Coronary artery (tissue), 2 donors: ENCODE data around the gene PRDM4.
"Not testable (repeated sequence)": the region's sequence is repeated elsewhere in the genome, so short reads cannot be mapped to it uniquely, and the experiment has no call there.

Source experiments
- DNase-seq: peaks from one replicate; pipeline ENCODE4 v3.0.0-alpha.2; 2017; ENCODE audit warnings: low spot score
- H3K27ac ChIP-seq, 2 donors: fragments of 200-600 bp; sonication (generic); one replicate each; pipeline ENCODE4 v1.5.1; 2016 to 2019
- H3K4me3 ChIP-seq: fragments of 200-600 bp; sonication (generic); 2 replicates; pipeline ENCODE4 v1.5.1; 2016; ENCODE audit warnings: mild to moderate bottlenecking, moderate library complexity
- TF ChIP-seq, protein P1 (sequence below): fragments of 200-600 bp; sonication (generic); IDR thresholded peaks from one replicate; pipeline ENCODE4 v1.5.1; 2019; ENCODE audit warnings: antibody characterized with exemption

PRDM4 gene

DNA sequence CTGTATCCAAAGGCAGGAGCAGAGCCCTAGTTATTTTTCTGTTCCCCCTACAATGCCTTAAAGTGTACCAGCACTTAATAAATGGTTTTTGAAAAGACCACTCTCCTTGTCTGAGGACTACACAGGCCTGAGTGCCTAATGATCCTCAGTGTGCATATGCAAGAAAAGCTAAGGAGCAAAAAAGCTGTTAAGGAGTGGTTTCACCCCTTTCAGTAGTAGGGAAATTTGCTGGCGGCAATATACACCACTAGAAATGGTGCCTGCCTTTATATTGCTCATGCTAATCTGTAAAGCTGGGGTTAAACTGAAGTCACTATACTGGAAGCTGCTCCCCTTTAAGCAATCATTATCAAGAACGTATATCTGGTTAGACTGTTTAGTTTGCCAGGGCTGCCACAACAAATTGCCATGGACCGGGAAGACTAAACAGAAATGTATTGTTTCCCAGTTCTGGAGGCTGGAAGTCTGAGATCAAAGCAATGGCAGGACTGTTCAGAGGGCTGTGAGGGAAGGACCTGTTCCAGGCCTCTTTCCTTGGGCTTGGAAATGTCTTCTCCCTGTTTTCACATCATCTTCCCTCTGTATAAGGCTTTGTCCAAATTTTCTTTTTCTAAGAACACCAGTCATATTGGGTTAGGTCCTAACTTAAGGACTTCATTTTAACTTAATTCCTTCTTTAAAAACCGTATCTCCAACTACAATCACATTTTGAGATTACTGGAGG, 30.2 kb downstream of the PRDM4 start:
- Histone ChIP-seq H3K27ac (no peak overlapping the region), H3K4me3 (no peak overlapping the region)
- DNase-seq, result no peak
- TF ChIP-seq, protein P1, sequence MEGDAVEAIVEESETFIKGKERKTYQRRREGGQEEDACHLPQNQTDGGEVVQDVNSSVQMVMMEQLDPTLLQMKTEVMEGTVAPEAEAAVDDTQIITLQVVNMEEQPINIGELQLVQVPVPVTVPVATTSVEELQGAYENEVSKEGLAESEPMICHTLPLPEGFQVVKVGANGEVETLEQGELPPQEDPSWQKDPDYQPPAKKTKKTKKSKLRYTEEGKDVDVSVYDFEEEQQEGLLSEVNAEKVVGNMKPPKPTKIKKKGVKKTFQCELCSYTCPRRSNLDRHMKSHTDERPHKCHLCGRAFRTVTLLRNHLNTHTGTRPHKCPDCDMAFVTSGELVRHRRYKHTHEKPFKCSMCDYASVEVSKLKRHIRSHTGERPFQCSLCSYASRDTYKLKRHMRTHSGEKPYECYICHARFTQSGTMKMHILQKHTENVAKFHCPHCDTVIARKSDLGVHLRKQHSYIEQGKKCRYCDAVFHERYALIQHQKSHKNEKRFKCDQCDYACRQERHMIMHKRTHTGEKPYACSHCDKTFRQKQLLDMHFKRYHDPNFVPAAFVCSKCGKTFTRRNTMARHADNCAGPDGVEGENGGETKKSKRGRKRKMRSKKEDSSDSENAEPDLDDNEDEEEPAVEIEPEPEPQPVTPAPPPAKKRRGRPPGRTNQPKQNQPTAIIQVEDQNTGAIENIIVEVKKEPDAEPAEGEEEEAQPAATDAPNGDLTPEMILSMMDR, result no peak

DNA sequence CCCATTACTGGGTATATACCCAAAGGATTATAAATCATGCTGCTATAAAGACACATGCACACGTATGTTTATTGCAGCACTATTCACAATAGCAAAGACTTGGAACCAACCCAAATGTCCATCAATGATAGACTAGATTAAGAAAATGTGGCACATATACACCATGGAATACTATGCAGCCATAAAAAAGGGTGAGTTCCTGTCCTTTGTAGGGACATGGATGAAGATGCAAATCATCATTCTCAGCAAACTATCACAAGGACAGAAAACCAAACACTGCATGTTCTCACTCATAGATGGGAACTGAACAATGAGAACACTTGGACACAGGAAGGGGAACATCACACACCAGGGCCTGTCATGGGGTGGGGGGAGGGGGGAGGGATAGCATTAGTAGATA, 33.2 kb downstream of the PRDM4 start:
- not testable (repeated sequence) for DNase-seq, H3K27ac ChIP-seq, H3K4me3 ChIP-seq

DNA sequence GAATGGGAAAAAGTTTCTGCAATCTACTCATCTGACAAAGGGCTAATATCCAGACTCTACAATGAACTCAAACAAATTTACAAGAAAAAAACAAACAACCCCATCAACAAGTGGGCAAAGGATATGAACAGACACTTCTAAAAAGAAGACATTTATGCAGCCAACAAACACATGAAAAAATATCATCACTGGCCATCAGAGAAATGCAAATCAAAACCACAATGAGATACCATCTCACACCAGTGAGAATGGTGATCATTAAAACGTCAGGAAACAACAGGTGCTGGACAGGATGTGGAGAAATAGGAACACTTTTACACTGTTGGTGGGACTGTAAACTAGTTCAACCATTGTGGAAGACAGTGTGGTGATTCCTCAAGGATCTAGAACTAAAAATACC, 33.6 kb downstream of the PRDM4 start:
- DNase-seq, result not testable (repeated sequence)

DNA sequence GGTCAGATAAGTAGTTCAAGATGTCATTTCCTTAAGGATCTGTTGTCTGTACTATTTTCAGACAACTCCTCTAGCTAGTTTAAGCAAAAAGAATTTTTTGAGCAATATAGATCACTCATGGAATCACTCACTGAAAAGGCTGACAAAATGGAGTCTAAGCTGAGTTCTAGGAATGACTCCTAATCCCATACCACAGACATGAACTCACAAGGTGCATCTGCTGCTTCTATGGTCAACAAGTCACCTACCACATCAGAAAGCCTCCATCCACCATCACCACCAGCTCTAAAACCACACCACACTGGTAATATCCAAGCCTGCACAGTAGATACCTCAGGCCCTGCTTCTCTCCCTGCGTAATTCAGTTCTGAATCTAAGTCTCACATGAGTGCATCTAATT, 42.3 kb downstream of the PRDM4 start:
- H3K4me3 ChIP-seq, result no peak overlapping the region
- no peak for DNase-seq
- TF ChIP-seq, protein P1, result no peak
- no peak overlapping the region for H3K27ac ChIP-seq

More for the DNA sequence above, 33.6 kb downstream of the PRDM4 start:
- H3K4me3 ChIP-seq, H3K27ac ChIP-seq: not testable (repeated sequence)

DNA sequence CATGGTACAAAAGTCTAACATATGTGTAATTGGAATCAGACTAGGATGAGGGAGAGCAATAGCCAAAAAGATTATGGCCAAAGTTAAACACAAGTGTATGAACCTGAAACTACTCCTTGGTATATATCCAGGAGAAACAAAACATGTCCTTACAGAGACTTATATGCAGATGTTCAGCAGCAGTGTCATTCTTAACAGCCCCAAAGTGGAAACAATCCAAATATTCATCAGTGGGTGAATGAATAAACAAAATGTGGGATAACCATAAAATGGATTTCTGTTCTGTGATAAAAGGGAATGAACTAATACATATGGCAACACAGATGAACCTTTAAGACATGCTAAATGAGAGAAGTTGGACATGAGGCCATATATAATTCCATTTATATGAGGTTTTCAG, 45.2 kb downstream of the PRDM4 start:
- H3K4me3 ChIP-seq, result no peak overlapping the region
- no peak for DNase-seq

DNA sequence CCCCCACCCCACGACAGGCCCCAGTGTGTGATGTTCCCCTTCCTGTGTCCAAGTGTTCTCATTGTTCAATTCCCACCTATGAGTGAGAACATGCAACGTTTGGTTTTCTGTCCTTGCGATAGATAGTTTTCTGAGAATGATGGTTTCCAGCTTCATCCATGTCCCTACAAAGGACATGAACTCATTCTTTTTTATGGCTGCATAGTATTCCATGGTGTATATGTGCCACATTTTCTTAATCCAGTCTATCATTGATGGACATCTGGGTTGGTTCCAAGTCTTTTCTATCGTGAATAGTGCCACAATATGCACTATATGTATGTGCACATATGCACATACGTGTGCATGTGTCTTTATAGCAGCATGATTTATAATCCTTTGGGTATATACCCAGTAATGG, 55.4 kb downstream of the PRDM4 start:
- H3K27ac ChIP-seq, result not testable (repeated sequence)

More for the DNA sequence above, 45.2 kb downstream of the PRDM4 start:
- TF ChIP-seq, protein P1, result no peak
- H3K27ac ChIP-seq, result no peak overlapping the region

DNA sequence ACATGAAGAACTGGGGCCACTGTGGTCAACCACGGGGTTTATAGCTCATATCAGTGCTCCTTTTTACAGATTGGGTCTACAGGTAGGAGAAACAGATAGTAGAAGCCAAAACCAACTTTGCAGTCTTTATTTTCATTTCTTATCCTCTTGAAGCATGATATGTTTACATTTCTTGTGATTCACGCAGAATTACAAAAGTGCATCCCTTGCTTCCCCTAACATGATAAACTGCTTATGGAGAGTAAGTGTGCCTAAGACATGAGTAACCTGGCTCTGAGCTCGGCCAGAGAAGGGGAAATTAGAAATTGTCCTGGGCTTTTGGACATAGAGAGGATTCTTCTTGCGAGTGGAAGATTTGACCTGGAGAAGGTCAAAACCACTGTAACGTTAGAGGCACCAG, 56.9 kb downstream of the PRDM4 start:
- TF ChIP-seq, protein P1, result no peak
- Histone ChIP-seq H3K27ac (no peak overlapping the region), H3K4me3 (no peak overlapping the region)
- no peak for DNase-seq

More for the DNA sequence above, 55.4 kb downstream of the PRDM4 start:
- DNase-seq, H3K4me3 ChIP-seq: not testable (repeated sequence)

DNA sequence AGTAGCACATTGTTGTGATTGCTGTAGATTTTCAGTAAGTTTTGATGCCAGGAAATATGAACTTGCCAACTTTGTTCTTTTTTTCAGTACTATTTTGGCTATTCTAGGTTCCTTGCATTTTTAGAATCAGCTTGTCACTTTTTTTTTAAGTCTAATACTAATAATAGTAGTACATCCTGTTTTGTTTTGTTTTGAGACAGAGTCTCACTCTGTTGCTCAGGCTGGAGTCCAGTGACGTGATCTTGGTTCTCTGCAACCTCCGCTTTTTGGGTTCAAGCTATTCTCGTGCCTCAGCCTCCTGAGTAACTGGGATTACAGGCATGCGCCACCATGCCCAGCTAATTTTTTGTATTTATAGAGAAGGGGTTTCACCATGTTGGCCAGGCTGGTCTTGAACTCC, 58.8 kb downstream of the PRDM4 start:
- H3K4me3 ChIP-seq, result no peak overlapping the region
- no peak for DNase-seq
- TF ChIP-seq, protein P1, result no peak
- peak overlapping the region in 1 of 2 donors; percentile 41 for H3K27ac ChIP-seq

DNA sequence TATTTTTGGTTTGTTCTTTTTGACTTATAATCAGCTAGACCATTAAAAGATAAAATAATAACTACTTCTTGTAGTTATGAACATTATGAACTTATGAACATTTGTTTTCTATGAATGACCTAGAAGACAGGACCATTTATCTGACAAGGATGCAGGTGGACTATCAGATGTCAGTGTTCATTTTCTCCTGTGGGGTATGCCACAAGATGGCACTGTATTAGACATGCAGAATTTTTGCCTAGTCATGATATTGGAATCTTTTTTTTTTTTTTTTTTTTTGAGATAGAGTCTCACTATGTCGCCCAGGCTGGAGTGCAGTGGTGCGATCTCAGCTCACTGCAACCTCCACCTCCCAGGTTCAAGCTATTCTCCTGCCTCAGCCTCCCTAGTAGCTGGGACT, 65.2 kb downstream of the PRDM4 start:
- not testable (repeated sequence) for H3K27ac ChIP-seq, H3K4me3 ChIP-seq, DNase-seq
